H1 (cell line): ENCODE data around the gene ABHD12B. TPM values are rescaled to one million over a fixed set of nuclear protein-coding genes. Genes with fewer than 3 reads are reported as not detected.
A peak's percentile ranks its signal among the peaks of the same experiment; 100 is the strongest.

Source experiments
- CTCF ChIA-PET: fragments of 300-600 bp; sonication (Branson Sonifier 250); formaldehyde crosslinking; loops from one replicate; lab custom pipeline; 2021; ENCODE audit not compliant: partially characterized antibody; lab: Charles Lee
- POLR2A ChIA-PET: fragments of 300-600 bp; sonication (Branson Sonifier 250); formaldehyde crosslinking; loops from one replicate; lab custom pipeline; 2021; ENCODE audit warnings: inconsistent platforms; ENCODE audit not compliant: partially characterized antibody; lab: Charles Lee
- DNase-seq, 2 experiments: peaks; one replicate each; pipeline versions ENCODE4 v3.0.0 to v3.0.0-alpha.2; 2010 to 2022; ENCODE audit warnings: low spot score in 2 of 2, low read depth in 1 of 2, mixed read lengths in 1 of 2
- FAIRE-seq: peaks from 2 replicates; lab custom pipeline; 2011; peaks lifted over from hg19 to GRCh38; lab: Jason Lieb, UNC
- H2AFZ ChIP-seq: 2 replicates; pipeline ENCODE4 v1.8.1; 2012; ENCODE audit warnings: low read length, inconsistent platforms
- H2AK5ac ChIP-seq: 2 replicates; pipeline ENCODE4 v1.6.1; 2013; ENCODE audit warnings: low read depth, low read length
- H2BK120ac ChIP-seq: replicated peaks from 2 replicates; pipeline ENCODE3; 2013; ENCODE audit warnings: low read depth, low read length, inconsistent platforms
- H2BK12ac ChIP-seq: 2 replicates; pipeline ENCODE4 v1.6.1; 2013; ENCODE audit warnings: low read depth, low read length
- H2BK15ac ChIP-seq: 2 replicates; pipeline ENCODE4 v1.6.1; 2013; ENCODE audit warnings: low read length
- H2BK20ac ChIP-seq: 2 replicates; pipeline ENCODE4 v1.6.1; 2013; ENCODE audit warnings: low read length
- H2BK5ac ChIP-seq: 2 replicates; pipeline ENCODE4 v1.6.1; 2013; ENCODE audit warnings: low read depth, low read length
- H3K14ac ChIP-seq: 2 replicates; pipeline ENCODE4 v1.6.1; 2013; ENCODE audit warnings: inconsistent platforms; ENCODE audit not compliant: insufficient read length
- H3K18ac ChIP-seq: 2 replicates; pipeline ENCODE4 v1.6.1; 2013; ENCODE audit warnings: low read length; ENCODE audit errors: extremely low read depth
- H3K23ac ChIP-seq: 2 replicates; pipeline ENCODE4 v1.6.1; 2013; ENCODE audit warnings: inconsistent platforms; ENCODE audit not compliant: insufficient read length
- H3K23me2 ChIP-seq: 2 replicates; pipeline ENCODE4 v1.6.1; 2013; ENCODE audit warnings: low read depth, low read length
- H3K27ac ChIP-seq: 2 replicates; pipeline ENCODE4 v1.6.1; 2011; ENCODE audit warnings: low read depth, low read length, inconsistent platforms
- H3K27me3 ChIP-seq, 4 experiments: replicated peaks in 1 of 4; 1 replicate in 1 of 4; 2 replicates in 3 of 4; pipeline versions ENCODE4 v1.6.1 to v1.8.1; 2011 to 2013; ENCODE audit warnings: low read length in 3 of 4, mild to moderate bottlenecking in 3 of 4, inconsistent platforms in 2 of 4, mixed read lengths in 2 of 4, moderate library complexity in 1 of 4; ENCODE audit not compliant: control insufficient read depth in 3 of 4, insufficient read depth in 3 of 4; ENCODE audit errors: extremely low read depth in 1 of 4
- H3K36me3 ChIP-seq, 4 experiments: 2 replicates each; pipeline versions ENCODE4 v1.6.1 to v1.8.1; 2011 to 2013; ENCODE audit warnings: mild to moderate bottlenecking in 4 of 4, low read length in 3 of 4, moderate library complexity in 2 of 4, control low read depth in 1 of 4, inconsistent platforms in 1 of 4; ENCODE audit not compliant: insufficient read depth in 4 of 4, control insufficient read depth in 2 of 4
- H3K4ac ChIP-seq: replicated peaks from 2 replicates; pipeline ENCODE3; 2013; ENCODE audit warnings: low read length, low read depth, mixed read lengths, inconsistent platforms; ENCODE audit not compliant: insufficient read length
- H3K4me1 ChIP-seq, 4 experiments: replicated peaks in 1 of 4; 1 replicate in 1 of 4; 2 replicates in 3 of 4; pipeline versions ENCODE4 v1.6.1 to v1.8.1; 2011 to 2013; ENCODE audit warnings: low read length in 3 of 4, inconsistent platforms in 2 of 4, mixed read lengths in 1 of 4; ENCODE audit not compliant: insufficient read depth in 4 of 4, control insufficient read depth in 3 of 4
- H3K4me2 ChIP-seq, 2 experiments: 2 replicates each; pipeline versions ENCODE4 v1.6.1 to v1.8.1; 2011 to 2013; ENCODE audit warnings: low read depth in 2 of 2, low read length in 2 of 2, control low read depth in 1 of 2, inconsistent platforms in 1 of 2, mild to moderate bottlenecking in 1 of 2; ENCODE audit not compliant: insufficient read depth in 1 of 2
- H3K4me3 ChIP-seq, 4 experiments: fragments of 200-600, 300-600 bp in 1 of 4; sonication (generic), shearing (Covaris generic), sonication (Bioruptor Twin) in 1 of 4; 2 replicates each; pipeline versions ENCODE4 v1.5.1 to v1.8.1; 2011 to 2016; ENCODE audit warnings: low read length in 4 of 4, low read depth in 3 of 4, control low read depth in 2 of 4, inconsistent platforms in 2 of 4, mild to moderate bottlenecking in 2 of 4, mixed read lengths in 1 of 4, moderate library complexity in 1 of 4; ENCODE audit not compliant: insufficient read depth in 2 of 4; ENCODE audit errors: extremely low read depth in 1 of 4
- H3K56ac ChIP-seq: replicated peaks from 2 replicates; pipeline ENCODE3; 2013; ENCODE audit warnings: low read depth, mild to moderate bottlenecking, mixed read lengths, low read length, inconsistent platforms; ENCODE audit not compliant: insufficient read length
- H3K79me1 ChIP-seq: 2 replicates; pipeline ENCODE4 v1.6.1; 2013; ENCODE audit warnings: low read depth, low read length, control low read depth
- H3K79me2 ChIP-seq, 2 experiments: 2 replicates each; pipeline versions ENCODE4 v1.6.1 to v1.8.1; 2012 to 2013; ENCODE audit warnings: low read length in 2 of 2, mild to moderate bottlenecking in 2 of 2, inconsistent platforms in 1 of 2; ENCODE audit not compliant: insufficient read depth in 2 of 2, control insufficient read depth in 1 of 2
- H3K9ac ChIP-seq, 4 experiments: replicated peaks in 1 of 4; 1 replicate in 1 of 4; 2 replicates in 3 of 4; pipeline versions ENCODE4 v1.6.1 to v1.8.1; 2011 to 2013; ENCODE audit warnings: low read depth in 3 of 4, low read length in 3 of 4, control low read depth in 2 of 4, mild to moderate bottlenecking in 2 of 4, moderate library complexity in 2 of 4, inconsistent platforms in 1 of 4; ENCODE audit errors: extremely low read depth in 1 of 4
- H3K9me3 ChIP-seq, 2 experiments: 2 replicates each; pipeline versions ENCODE4 v1.6.1 to v1.8.1; 2012 to 2013; ENCODE audit warnings: mild to moderate bottlenecking in 2 of 2, moderate library complexity in 2 of 2, control low read depth in 1 of 2, inconsistent platforms in 1 of 2, low read depth in 1 of 2, low read length in 1 of 2, mixed read lengths in 1 of 2; ENCODE audit not compliant: insufficient read depth in 2 of 2
- H4K20me1 ChIP-seq, 2 experiments: replicated peaks in 1 of 2; 2 replicates each; pipeline versions ENCODE3 to v1.8.1; 2011 to 2013; ENCODE audit warnings: inconsistent platforms in 2 of 2, low read length in 2 of 2, mild to moderate bottlenecking in 1 of 2; ENCODE audit not compliant: insufficient read depth in 2 of 2, control insufficient read depth in 1 of 2
- H4K5ac ChIP-seq: 2 replicates; pipeline ENCODE4 v1.6.1; 2013; ENCODE audit warnings: low read length, low read depth, mixed read lengths, inconsistent platforms; ENCODE audit not compliant: insufficient read length
- H4K8ac ChIP-seq: 2 replicates; pipeline ENCODE4 v1.8.0; 2013; ENCODE audit warnings: mild to moderate bottlenecking, moderate library complexity, low read length, inconsistent platforms; ENCODE audit not compliant: insufficient read depth; ENCODE audit errors: extremely low read depth
- H4K91ac ChIP-seq: replicated peaks from 2 replicates; pipeline ENCODE3; 2013; ENCODE audit warnings: low read length, mixed read lengths, inconsistent platforms; ENCODE audit not compliant: insufficient read length
- CBX8 ChIP-seq: fragments of 300-800, 300-1000 bp; sonication (generic); IDR thresholded peaks from 2 replicates; pipeline ENCODE4 v1.7.1; 2016; ENCODE audit warnings: low read depth, low read length, borderline replicate concordance
- EP300 ChIP-seq, 2 experiments: IDR thresholded peaks; 1 replicate in 1 of 2; 2 replicates in 1 of 2; pipeline ENCODE4 v1.6.1; 2011 to 2012; ENCODE audit warnings: low read depth in 2 of 2, low read length in 2 of 2, mild to moderate bottlenecking in 2 of 2, borderline replicate concordance in 1 of 2, inconsistent platforms in 1 of 2, moderate library complexity in 1 of 2
- GTF2F1 ChIP-seq: IDR thresholded peaks from 2 replicates; pipeline ENCODE4 v1.6.1; 2012; ENCODE audit warnings: low read depth, low read length, improper control_type of control experiment, borderline replicate concordance
- HDAC6 ChIP-seq: IDR thresholded peaks from one replicate; pipeline ENCODE4 v1.7.1; 2012; ENCODE audit warnings: low read depth, mild to moderate bottlenecking, inconsistent platforms, low read length, moderate library complexity
- JUN ChIP-seq: IDR thresholded peaks from 2 replicates; pipeline ENCODE4 v1.6.1; 2011; ENCODE audit warnings: low read depth, mild to moderate bottlenecking, improper control_type of control experiment, low read length
- JUND ChIP-seq: IDR thresholded peaks from 2 replicates; pipeline ENCODE4 v1.6.1; 2011; ENCODE audit warnings: mild to moderate bottlenecking, improper control_type of control experiment, low read length
- MAX ChIP-seq: IDR thresholded peaks from 2 replicates; pipeline ENCODE4 v1.6.1; 2012; ENCODE audit warnings: inconsistent platforms
- RBBP5 ChIP-seq: IDR thresholded peaks from 2 replicates; pipeline ENCODE4 v1.7.1; 2012; ENCODE audit warnings: low read depth, mild to moderate bottlenecking, inconsistent platforms, low read length, moderate library complexity, borderline replicate concordance
- SAP30 ChIP-seq: fragments of 300-600 bp; sonication (generic); IDR thresholded peaks from 2 replicates; pipeline ENCODE4 v1.7.1; 2012; ENCODE audit warnings: low read length, moderate library complexity, mild to moderate bottlenecking, inconsistent platforms; ENCODE audit not compliant: insufficient read depth, insufficient replicate concordance
- SRF ChIP-seq: IDR thresholded peaks from 2 replicates; pipeline ENCODE4 v1.6.1; 2011; ENCODE audit warnings: mild to moderate bottlenecking, low read depth, low read length, moderate library complexity
- TAF1 ChIP-seq: IDR thresholded peaks from 2 replicates; pipeline ENCODE4 v1.6.1; 2011; ENCODE audit warnings: mild to moderate bottlenecking, low read depth, low read length
- TEAD4 ChIP-seq: IDR thresholded peaks from 2 replicates; pipeline ENCODE4 v1.6.1; 2012; ENCODE audit warnings: low read depth, low read length, inconsistent platforms, mixed read lengths
- USF2 ChIP-seq: IDR thresholded peaks from 2 replicates; pipeline ENCODE4 v1.6.1; 2011; ENCODE audit warnings: low read length, improper control_type of control experiment
- WGBS, 2 experiments: shearing (Covaris generic) in 1 of 2; methylation state at CpG; one replicate each; pipeline versions ENCODE4 v1.1.6 to v1.1.7; 2013 to 2015; ENCODE audit warnings: low lambda C conversion rate in 2 of 2, mixed read lengths in 2 of 2, inconsistent platforms in 1 of 2, low coverage in 1 of 2, missing lambda C conversion rate in 1 of 2; ENCODE audit not compliant: insufficient replicate concordance in 2 of 2, insufficient coverage in 1 of 2, insufficient read length in 1 of 2; ENCODE audit errors: extremely low coverage in 1 of 2, missing lambda C conversion rate in 1 of 2; 5-methylcytosine and 5-hydroxymethylcytosine counted together
- polyA plus RNA-seq, 7 experiments: library from polyadenylated mRNA; depleted of rRNA in 3 of 7; stranded (reverse) in 5 of 7; unstranded in 2 of 7; fragments of >200 nt in 5 of 7; fragments of 200-250 nt in 2 of 7; gene quantifications; 1 replicate in 5 of 7; 2 replicates in 1 of 7; 4 replicates in 1 of 7; pipeline versions ENCODE4 v1.2.1 to v1.2.3, GENCODE V29; 2011 to 2013; ENCODE audit warnings: missing spikeins in 2 of 7, mixed read lengths in 2 of 7
- total RNA-seq: library from RNA; stranded (reverse); fragmentation: NEBNext Ultra II Directional; extraction: Animal tissue kit (Norgen Biotek cat#: 25700); gene quantifications from 2 replicates; pipeline ENCODE4 v1.2.1, GENCODE V29; 2021

ABHD12B gene
- total and polyA plus RNA-seq, 2 of the 8 experiments (the other 6 are each of a cell fraction or from before 2014, with no cell fraction given): 4.0 to 102 TPM

- H3K23ac ChIP-seq: no peak overlapping the region
- CTCF ChIA-PET: interaction anchor here (1.2 to 1.8 kb wide), 3 partner anchors 8 to 86 kb away, joined by 3 to 10 read pairs (median 3); no protein-coding TSS in a partner anchor
- H4K20me1 ChIP-seq: no peaks in the 10 kb centered on the region
- H3K79me1 ChIP-seq: no peaks in the 10 kb centered on the region
- H3K23me2 ChIP-seq: peaks cover 18% of the 10 kb centered on the region
- no peak overlapping the region for H2BK15ac ChIP-seq
- POLR2A ChIA-PET: no interaction called here
- no peaks in the 10 kb centered on the region for H3K79me2 ChIP-seq
- H2BK12ac ChIP-seq: no peak overlapping the region
- FAIRE-seq: no peak
- WGBS, 2 experiments: 88% methylated on average over 4 of the region's 4 CpGs; no CpG with 5 or more reads in 1 of the 2 experiments
- 0 out of 7 replicates have a peak, but pooled peaks cover 0 to 2% (median 0%) of the 10 kb centered on the region in 4 experiments for H3K27me3 ChIP-seq
- no peak overlapping the region for H4K91ac ChIP-seq
- no peak for DNase-seq
- H2AK5ac ChIP-seq: no peak overlapping the region
- H3K36me3 ChIP-seq: no peaks in the 10 kb centered on the region
- H2BK5ac ChIP-seq: no peak overlapping the region
- no peak overlapping the region for H3K18ac ChIP-seq
- no peak overlapping the region for H2BK120ac ChIP-seq
- H3K4me2 ChIP-seq: no peak overlapping the region
- peaks cover 0 to 2% of the 10 kb centered on the region in 2 experiments; a peak in 1 of 4 replicates for H3K9me3 ChIP-seq
- H2BK20ac ChIP-seq: no peak overlapping the region
- no peak overlapping the region for H4K5ac ChIP-seq
- H4K8ac ChIP-seq: no peak overlapping the region
- H2AFZ ChIP-seq: peak overlapping the region; percentile 19; the same call in 1 of the 2 replicates
- H3K4ac ChIP-seq: no peak overlapping the region
- no peak overlapping the region for H3K14ac ChIP-seq
- no peak overlapping the region for H3K4me3 ChIP-seq
- no peak overlapping the region for H3K56ac ChIP-seq
- H3K4me1 ChIP-seq: peaks cover 0 to 4% (median 1%) of the 10 kb centered on the region in 4 experiments; a peak in 4 of 7 replicates
- no peak overlapping the region for H3K9ac ChIP-seq
- no peak overlapping the region for H3K27ac ChIP-seq
- TF ChIP-seq JUND (no peak), MAX (no peak), SAP30 (no peak), GTF2F1 (no peak), USF2 (no peak), HDAC6 (no peak), RBBP5 (no peak), TAF1 (no peak), TEAD4 (no peak), CBX8 (no peak), EP300 (IDR thresholded peaks at IDR 0.05; ENCODE audit: borderline replicate concordance in 1 of 2, low read depth in 2 of 2, low read length in 2 of 2) (no peak), JUN (no peak), SRF (no peak)
Measured at GRCh38 chr14:50947446-50947845, 75.6 kb downstream of the ABHD12B start.
